NCI-H774 (cell line): ENCODE measurements around the gene JMJD7.

Experiments used
- DNase-seq: peaks from one replicate; lab custom pipeline; 2025; lab: John Stamatoyannopoulos, UW

Gene JMJD7

GRCh38 chr15:41801185-41801584 is 26.7 kb upstream of the JMJD7 start:
- DNase-seq: no peak

- DNase-seq: no peak
Observed at GRCh38 chr15:41801850-41802455, 25.9 kb upstream of the JMJD7 start.

- no peak for DNase-seq
Observed at GRCh38 chr15:41804361-41804760, 23.5 kb upstream of the JMJD7 start.

- DNase-seq: no peak
Observed at GRCh38 chr15:41804916-41805666, 22.8 kb upstream of the JMJD7 start.

- DNase-seq: no peak
Observed at GRCh38 chr15:41805711-41806110, 22.2 kb upstream of the JMJD7 start.

GRCh38 chr15:41806291-41807181 is 21.4 kb upstream of the JMJD7 start:
- no peak for DNase-seq

- no peak for DNase-seq
Observed at GRCh38 chr15:41809121-41809520, 18.8 kb upstream of the JMJD7 start.

- no peak for DNase-seq
Observed at GRCh38 chr15:41809526-41810220, 18.2 kb upstream of the JMJD7 start.

GRCh38 chr15:41810651-41811431 is 17.1 kb upstream of the JMJD7 start:
- DNase-seq: no peak

- DNase-seq: no peak
Observed at GRCh38 chr15:41811432-41812195, 16.3 kb upstream of the JMJD7 start.

- DNase-seq: no peak
Observed at GRCh38 chr15:41812820-41813375, 15.0 kb upstream of the JMJD7 start.

GRCh38 chr15:41813426-41813825 is 14.5 kb upstream of the JMJD7 start:
- DNase-seq: no peak

GRCh38 chr15:41814534-41814933 is 13.4 kb upstream of the JMJD7 start:
- no peak for DNase-seq

- DNase-seq: no peak
Observed at GRCh38 chr15:41816788-41817187, 11.1 kb upstream of the JMJD7 start.

GRCh38 chr15:41817327-41817726 is 10.6 kb upstream of the JMJD7 start:
- no peak for DNase-seq

- no peak for DNase-seq
Observed at GRCh38 chr15:41817781-41818180, 10.1 kb upstream of the JMJD7 start.

GRCh38 chr15:41819455-41820050 is 8.3 kb upstream of the JMJD7 start:
- no peak for DNase-seq

GRCh38 chr15:41820791-41821423 is 7.0 kb upstream of the JMJD7 start:
- DNase-seq: no peak

GRCh38 chr15:41821831-41822230 is 6.1 kb upstream of the JMJD7 start:
- DNase-seq: no peak
